Subcutaneous preadipocyte (primary cell): ENCODE results near the gene CHERP. TPM values are rescaled to one million over a fixed set of nuclear protein-coding genes. Genes with fewer than 3 reads are reported as not detected.

Experiments used
- small RNA-seq: library from RNA; depleted of rRNA; stranded (forward); fragments of <200 nt; gene quantifications from one replicate; pipeline ENCODE3, GENCODE V24; 2012
- total RNA-seq: library from RNA; depleted of rRNA; stranded (reverse); fragments of >200 nt; gene quantifications from 2 replicates; pipeline ENCODE4 v1.2.3, GENCODE V29; 2012

The CHERP gene
- 6.2 and 11.9 TPM in 2 replicates for total RNA-seq

GRCh38 chr19:16542045-16542909, at the start of gene CHERP:
Gene CHERP (minus strand): TSS chr19:16542437. CDS start chr19:16542378, 59 bp downstream.

GRCh38 chr19:16572332-16573211, 30.3 kb upstream of the CHERP start, which contains the start of gene SLC35E1:
Gene SLC35E1 (minus strand): TSS chr19:16572415. CDS start chr19:16572364, 51 bp downstream.

GRCh38 chr19:16495982-16496612, 46.1 kb downstream of the CHERP start, which contains the start of the genes C19orf44 and CALR3:
Gene C19orf44 (plus strand): TSS chr19:16496394. CDS start chr19:16500793, 4,399 bp downstream.
Gene CALR3 (minus strand): TSS chr19:16496167. CDS start chr19:16496129, 38 bp downstream.

Small RNAs within 50 kb of the gene (small RNA-seq; reads per million reads assigned to genes)
- not detected for gene RN7SL146P

Other genes starting within 250 kb of the CHERP start
- gene KLF2, start 217.6 kb downstream of the CHERP start, total RNA-seq = 0.37 and 0.78 TPM in 2 replicates
- gene EPS15L1, start 70.5 kb downstream of the CHERP start, total RNA-seq = 13.6 and 23.5 TPM in 2 replicates
- gene CALR3, start 46.3 kb downstream of the CHERP start, total RNA-seq = not detected in 2 replicates
- 4.9 and 5.9 TPM in 2 replicates for gene C19orf44, start 46.0 kb downstream of the CHERP start, total RNA-seq
- gene SLC35E1, start 30.0 kb upstream of the CHERP start, total RNA-seq = 23.9 and 39.9 TPM in 2 replicates
- 5.5 and 8.2 TPM in 2 replicates for gene MED26, start 85.8 kb upstream of the CHERP start, total RNA-seq
- gene SMIM7, start 117.7 kb upstream of the CHERP start, total RNA-seq = 41.8 and 54.0 TPM in 2 replicates
- 0.73 and 0.78 TPM in 2 replicates for gene TMEM38A, start 118.7 kb upstream of the CHERP start, total RNA-seq
- not detected in 2 replicates for gene NWD1, start 177.4 kb upstream of the CHERP start, total RNA-seq